Measurements from ENCODE around the gene MYL4. TPM values are rescaled to one million over a fixed set of nuclear protein-coding genes. Genes with fewer than 3 reads are reported as not detected.
"Not testable (repeated sequence)": the region's sequence is repeated elsewhere in the genome, so short reads cannot be mapped to it uniquely, and the experiment has no call there.

The MYL4 gene
- total RNA-seq, 1 donor from 2014 or later, result not detected

DNA sequence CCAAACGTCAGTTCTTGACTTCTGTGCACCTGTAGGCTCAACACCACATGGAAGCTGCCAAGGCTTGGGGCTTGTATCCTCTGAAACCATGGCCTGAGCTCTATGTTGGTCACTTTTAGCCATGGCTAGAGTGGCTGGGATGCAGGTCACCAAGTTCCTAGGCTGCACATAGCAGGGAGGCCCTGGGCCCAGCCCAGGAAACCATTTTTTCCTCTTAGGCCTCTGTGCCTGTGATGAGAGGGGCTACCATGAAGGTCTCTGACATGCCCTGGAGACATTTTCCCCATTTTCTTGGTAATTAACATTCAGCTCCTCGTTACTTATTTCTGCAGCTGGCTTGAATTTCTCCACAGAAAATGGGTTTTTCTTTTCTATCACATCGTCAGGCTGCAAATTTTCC lies 59.8 kb downstream of the MYL4 start:
- ATAC-seq, result not testable (repeated sequence)

DNA sequence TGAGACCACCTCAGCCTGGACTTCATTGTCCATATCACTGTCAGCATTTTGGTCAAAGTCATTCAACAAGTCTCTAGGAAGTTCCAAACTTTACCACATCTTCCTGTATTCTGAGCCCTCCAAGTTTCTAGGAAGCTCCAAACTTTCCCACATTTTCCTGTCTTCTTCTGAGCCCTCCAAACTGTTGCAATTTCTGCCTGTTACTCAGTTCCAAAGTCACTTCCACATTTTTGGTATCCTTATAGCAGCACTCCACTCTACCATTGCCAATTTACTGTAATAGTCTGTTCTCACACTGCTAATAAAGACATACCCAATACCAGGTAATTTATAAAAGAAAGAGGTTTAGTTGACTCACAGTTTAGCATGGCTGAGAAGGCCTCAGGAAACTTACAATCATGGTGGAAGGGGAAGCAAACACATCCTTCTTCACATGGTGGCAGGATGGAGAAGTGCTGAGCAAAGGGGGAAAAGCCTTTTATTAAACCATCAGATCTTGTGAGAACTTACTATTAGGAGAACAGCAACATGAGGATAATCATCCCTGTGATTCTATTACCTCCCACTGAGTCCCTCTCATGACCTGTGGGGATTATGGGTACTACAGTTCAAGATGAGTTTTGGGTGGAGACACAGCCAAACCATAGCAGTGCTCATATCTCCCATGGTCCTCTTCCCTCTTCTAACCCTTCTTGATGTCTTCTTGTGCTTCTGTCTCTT lies 60.6 kb downstream of the MYL4 start:
- not testable (repeated sequence) for ATAC-seq; DNase-seq (ENCODE audit: low spot score)

More for the DNA sequence above, 59.8 kb downstream of the MYL4 start:
- not testable (repeated sequence) for DNase-seq (ENCODE audit: low spot score)

DNA sequence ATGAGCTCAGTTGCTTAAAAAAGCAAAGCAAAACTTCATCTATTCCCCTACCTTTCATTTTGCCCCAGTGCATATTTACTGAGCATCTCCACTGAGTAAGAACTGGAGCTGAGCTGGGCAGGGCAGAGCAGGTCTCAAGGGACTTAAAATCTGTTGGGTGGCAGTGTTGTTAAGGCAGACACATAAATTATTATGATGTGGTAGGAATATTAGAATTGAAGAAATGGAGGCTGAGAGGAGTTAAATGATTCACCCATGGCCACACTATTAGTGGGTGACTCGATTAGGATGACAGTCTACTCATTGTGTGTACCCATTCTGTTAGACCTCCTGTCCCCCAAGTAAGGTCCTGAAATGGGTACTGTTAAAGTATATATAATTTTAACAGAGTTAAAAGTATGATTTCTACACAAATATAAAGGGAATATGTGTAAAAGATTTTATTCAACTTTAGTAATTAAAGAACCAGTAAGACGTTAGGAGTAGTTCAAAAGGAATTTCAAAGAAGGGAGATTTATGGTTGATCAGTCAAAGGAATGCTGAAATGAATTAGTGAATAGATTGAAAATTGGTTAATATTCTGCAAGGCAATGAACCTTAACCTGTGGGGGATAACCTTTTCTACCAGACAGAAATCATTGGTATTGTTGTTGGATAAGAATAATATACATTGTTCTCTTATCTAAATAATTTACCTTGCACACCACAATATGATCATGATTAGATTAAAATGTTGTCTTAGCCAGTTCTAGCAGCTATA lies 62.0 kb downstream of the MYL4 start:
- DNase-seq (ENCODE audit: low spot score), result no peak
- no peak for ATAC-seq

DNA sequence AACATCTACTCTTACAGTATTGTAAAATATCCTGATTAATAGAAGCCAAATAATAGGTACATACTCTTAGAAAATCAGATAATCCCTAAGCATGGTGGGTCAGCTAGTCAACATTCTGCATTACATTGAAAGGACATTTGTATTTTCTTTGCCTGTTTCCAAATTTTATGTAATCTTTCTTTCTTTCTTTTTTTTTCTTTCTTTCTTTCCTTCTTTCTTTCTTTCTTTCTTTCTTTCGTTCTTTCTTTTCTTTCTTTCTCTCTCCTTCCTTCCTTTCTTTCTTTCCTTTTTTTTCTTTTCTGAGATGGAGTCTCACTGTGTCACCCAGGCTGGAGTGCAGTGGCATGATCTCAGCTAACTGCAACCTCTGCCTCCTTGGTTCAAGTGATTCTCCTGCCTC lies 63.3 kb downstream of the MYL4 start:
- ATAC-seq (no peak), DNase-seq (ENCODE audit: low spot score) (no peak)

DNA sequence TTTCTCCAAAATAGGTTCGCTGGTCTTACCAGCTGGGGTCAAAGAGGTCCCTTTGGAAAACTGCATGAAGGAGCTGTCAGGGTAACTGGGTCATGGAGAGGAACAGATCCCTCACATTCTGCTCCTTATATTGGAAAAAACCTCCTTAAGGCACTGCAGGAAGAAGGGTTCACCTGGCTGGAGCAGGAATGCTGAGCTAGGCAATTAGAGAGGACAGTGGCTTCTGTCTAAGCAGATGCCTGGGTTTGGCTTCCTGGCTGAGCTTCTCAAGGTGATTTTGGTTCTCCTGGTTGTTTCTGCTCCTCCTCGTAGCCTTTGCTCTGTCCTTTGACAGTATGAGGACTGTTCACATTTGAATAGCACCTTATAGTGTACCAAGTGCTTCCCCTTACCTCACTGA lies 64.1 kb downstream of the MYL4 start:
- no peak for DNase-seq (ENCODE audit: low spot score)
- no peak for ATAC-seq

Other genes starting within 250 kb of the MYL4 start
- not detected for gene RPRML, start 230.1 kb upstream of the MYL4 start, total RNA-seq
- gene CDC27, start 20.1 kb upstream of the MYL4 start, total RNA-seq, result 29.3 TPM
- 5.0 TPM for gene ITGB3, start 44.5 kb downstream of the MYL4 start, total RNA-seq
- gene EFCAB13, start 114.6 kb downstream of the MYL4 start, total RNA-seq, result 4.6 TPM